ENCODE results near the gene MSRB1.

Gene MSRB1

GRCh38 chr16:1947369-1947670, 4.3 kb upstream of the MSRB1 start:
- Histone ChIP-seq H3K36me3 (ENCODE audit: control insufficient read depth, insufficient read depth, low read length) (no peaks in the 10 kb centered on the region), H3K27me3 (replicated peaks; ENCODE audit: control insufficient read depth, insufficient read depth, low read length) (no peaks in the 10 kb centered on the region), H3K4me3 (replicated peaks; ENCODE audit: low read depth, low read length) (no peak overlapping the region)
- no peak for DNase-seq (ENCODE audit: extremely low read depth, insufficient read length)
- TF ChIP-seq CTCF (IDR thresholded peaks at IDR 0.05; ENCODE audit: insufficient read depth, low read length, poor library complexity, severe bottlenecking): no peak

GRCh38 chr16:1946495-1947368, 3.7 kb upstream of the MSRB1 start:
- no peak for DNase-seq (ENCODE audit: extremely low read depth, insufficient read length)
- Histone ChIP-seq H3K36me3 (ENCODE audit: control insufficient read depth, insufficient read depth, low read length) (no peaks in the 10 kb centered on the region), H3K4me3 (replicated peaks; ENCODE audit: low read depth, low read length) (no peak overlapping the region), H3K27me3 (replicated peaks; ENCODE audit: control insufficient read depth, insufficient read depth, low read length) (no peaks in the 10 kb centered on the region)
- no peak for TF ChIP-seq CTCF (IDR thresholded peaks at IDR 0.05; ENCODE audit: insufficient read depth, low read length, poor library complexity, severe bottlenecking)

- DNase-seq (ENCODE audit: extremely low read depth, insufficient read length): no peak
- TF ChIP-seq CTCF (IDR thresholded peaks at IDR 0.05; ENCODE audit: insufficient read depth, low read length, poor library complexity, severe bottlenecking): no peak
- no peak overlapping the region for H3K4me3 ChIP-seq (replicated peaks; ENCODE audit: low read depth, low read length)
- H3K27me3 ChIP-seq (replicated peaks; ENCODE audit: control insufficient read depth, insufficient read depth, low read length): no peaks in the 10 kb centered on the region
- peaks cover 2% of the 10 kb centered on the region; the same call in 1 of the 2 replicates for H3K36me3 ChIP-seq (ENCODE audit: control insufficient read depth, insufficient read depth, low read length)
Measured at GRCh38 chr16:1945559-1946391, 2.8 kb upstream of the MSRB1 start.

- H3K27me3 ChIP-seq (replicated peaks; ENCODE audit: control insufficient read depth, insufficient read depth, low read length): no peaks in the 10 kb centered on the region
- no peak for TF ChIP-seq CTCF (IDR thresholded peaks at IDR 0.05; ENCODE audit: insufficient read depth, low read length, poor library complexity, severe bottlenecking)
- no peak for DNase-seq (ENCODE audit: extremely low read depth, insufficient read length)
- no peak overlapping the region for H3K4me3 ChIP-seq (replicated peaks; ENCODE audit: low read depth, low read length)
- H3K36me3 ChIP-seq (ENCODE audit: control insufficient read depth, insufficient read depth, low read length): peaks cover 8% of the 10 kb centered on the region
Measured at GRCh38 chr16:1944612-1945199, 1.7 kb upstream of the MSRB1 start.

- Histone ChIP-seq H3K27me3 (replicated peaks; ENCODE audit: control insufficient read depth, insufficient read depth, low read length) (no peaks in the 10 kb centered on the region), H3K4me3 (replicated peaks; ENCODE audit: low read depth, low read length) (peak overlapping the region; percentile 79), H3K36me3 (ENCODE audit: control insufficient read depth, insufficient read depth, low read length) (peaks cover 19% of the 10 kb centered on the region)
- DNase-seq (ENCODE audit: extremely low read depth, insufficient read length): no peak
- no peak for TF ChIP-seq CTCF (IDR thresholded peaks at IDR 0.05; ENCODE audit: insufficient read depth, low read length, poor library complexity, severe bottlenecking)
Measured at GRCh38 chr16:1942047-1942809, 771 bp downstream of the MSRB1 start.
